ENCODE measurements around the gene EIF5B.

- TF ChIP-seq RNF2 (IDR thresholded peaks at IDR 0.05; ENCODE audit: borderline replicate concordance, low read depth, low read length, missing control alignments, poor library complexity, severe bottlenecking) (no peak), CTCF (IDR thresholded peaks at IDR 0.05; ENCODE audit: control extremely low read depth in 1 of 3, insufficient read depth in 1 of 3, low read depth in 1 of 3, low read length in 3 of 3) (no peak), POLR2AphosphoS5 (IDR thresholded peaks at IDR 0.05; ENCODE audit: low read depth, low read length) (no peak), EP300 (IDR thresholded peaks at IDR 0.05; ENCODE audit: borderline replicate concordance in 1 of 2, low read depth in 2 of 2, low read length in 2 of 2) (no peak), GABPA (IDR thresholded peaks at IDR 0.05; ENCODE audit: borderline replicate concordance, insufficient read depth, low read length) (no peak), CTBP2 (IDR thresholded peaks at IDR 0.05; ENCODE audit: borderline replicate concordance, insufficient read depth, insufficient read length, low read length) (no peak), SP2 (IDR thresholded peaks at IDR 0.05; ENCODE audit: low read length) (no peak), POLR2A (IDR thresholded peaks at IDR 0.05; ENCODE audit: control extremely low read depth in 1 of 2, low read depth in 2 of 2, low read length in 2 of 2) (no peak)
Measured at GRCh38 chr2:99336804-99337112, 431 bp upstream of the EIF5B start.

All from H1 (cell line).